Measurements from ENCODE around the gene OTOS.

The OTOS gene

DNA sequence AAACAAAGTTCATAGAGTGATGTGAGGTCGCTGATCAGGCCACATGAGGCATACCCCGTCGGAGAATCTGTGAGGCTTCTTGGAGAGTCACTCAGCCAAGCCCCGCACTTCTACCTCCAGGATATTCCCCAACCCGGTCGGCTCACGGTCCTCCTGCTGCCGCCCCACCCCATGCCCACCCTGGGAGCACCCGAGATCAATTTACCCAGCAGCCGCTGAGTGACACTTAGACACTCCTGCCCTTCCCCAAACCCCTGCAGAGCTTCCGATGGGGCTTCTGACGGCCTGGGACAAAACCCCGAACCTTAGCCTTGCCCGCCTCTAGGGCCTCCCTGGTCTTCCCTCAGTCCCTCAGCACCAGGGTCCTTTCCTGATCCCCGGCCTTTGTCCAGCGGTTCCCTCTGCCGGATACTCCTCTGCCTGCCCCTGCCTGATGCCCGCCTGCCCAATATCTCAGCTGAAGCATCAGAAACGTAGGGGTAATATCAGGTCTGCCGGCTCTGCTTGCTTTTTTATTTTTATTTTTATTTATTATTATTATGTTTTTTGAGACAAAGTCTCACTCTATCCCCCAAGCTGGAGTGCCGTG, 18.9 kb upstream of the OTOS start:
- Histone ChIP-seq H3K9me3 (ENCODE audit: control insufficient read depth, insufficient read depth, low read length) (no peaks in the 10 kb centered on the region), H3K4me3 (ENCODE audit: low read length) (no peak overlapping the region), H3F3A (ENCODE audit: control insufficient read depth, insufficient read depth) (no peaks in the 10 kb centered on the region), H3K4me1 (ENCODE audit: control insufficient read depth, low read length) (no peaks in the 10 kb centered on the region), H3K4me2 (ENCODE audit: low read length) (no peak overlapping the region), H3K9me2 (replicated peaks; ENCODE audit: control insufficient read depth, low read length) (no peaks in the 10 kb centered on the region), H3K79me2 (ENCODE audit: control insufficient read depth, low read length) (no peaks in the 10 kb centered on the region), H3K27me3 (ENCODE audit: control insufficient read depth, low read length) (no peaks in the 10 kb centered on the region), H3K36me3 (ENCODE audit: control insufficient read depth, low read length) (no peaks in the 10 kb centered on the region), H4K20me1 (ENCODE audit: control insufficient read depth, insufficient read depth, low read depth, low read length) (no peaks in the 10 kb centered on the region), H3K27ac (ENCODE audit: low read depth, low read length) (no peak overlapping the region)
- TF ChIP-seq EZH2phosphoT487 (IDR thresholded peaks at IDR 0.05; ENCODE audit: borderline replicate concordance, low read length) (no peak), CTCF (IDR thresholded peaks at IDR 0.05; ENCODE audit: low read depth, low read length, poor library complexity, severe bottlenecking) (no peak)

- no peaks in the 10 kb centered on the region for H3K27me3 ChIP-seq (ENCODE audit: control insufficient read depth, low read length)
- no peaks in the 10 kb centered on the region for H3K9me2 ChIP-seq (replicated peaks; ENCODE audit: control insufficient read depth, low read length)
- H4K20me1 ChIP-seq (ENCODE audit: control insufficient read depth, insufficient read depth, low read depth, low read length) = no peaks in the 10 kb centered on the region
- no peaks in the 10 kb centered on the region for H3K79me2 ChIP-seq (ENCODE audit: control insufficient read depth, low read length)
- H3K4me1 ChIP-seq (ENCODE audit: control insufficient read depth, low read length) = no peaks in the 10 kb centered on the region
- H3K36me3 ChIP-seq (ENCODE audit: control insufficient read depth, low read length) = no peaks in the 10 kb centered on the region
- no peak overlapping the region for H3K4me3 ChIP-seq (ENCODE audit: low read length)
- TF ChIP-seq EZH2phosphoT487 (IDR thresholded peaks at IDR 0.05; ENCODE audit: borderline replicate concordance, low read length) (no peak), CTCF (IDR thresholded peaks at IDR 0.05; ENCODE audit: low read depth, low read length, poor library complexity, severe bottlenecking) (no peak)
- no peaks in the 10 kb centered on the region for H3K9me3 ChIP-seq (ENCODE audit: control insufficient read depth, insufficient read depth, low read length)
- no peaks in the 10 kb centered on the region for H3F3A ChIP-seq (ENCODE audit: control insufficient read depth, insufficient read depth)
- H3K27ac ChIP-seq (ENCODE audit: low read depth, low read length) = no peak overlapping the region
- no peak overlapping the region for H3K4me2 ChIP-seq (ENCODE audit: low read length)
Measured at GRCh38 chr2:240157147-240157470, 16.7 kb upstream of the OTOS start.

DNA sequence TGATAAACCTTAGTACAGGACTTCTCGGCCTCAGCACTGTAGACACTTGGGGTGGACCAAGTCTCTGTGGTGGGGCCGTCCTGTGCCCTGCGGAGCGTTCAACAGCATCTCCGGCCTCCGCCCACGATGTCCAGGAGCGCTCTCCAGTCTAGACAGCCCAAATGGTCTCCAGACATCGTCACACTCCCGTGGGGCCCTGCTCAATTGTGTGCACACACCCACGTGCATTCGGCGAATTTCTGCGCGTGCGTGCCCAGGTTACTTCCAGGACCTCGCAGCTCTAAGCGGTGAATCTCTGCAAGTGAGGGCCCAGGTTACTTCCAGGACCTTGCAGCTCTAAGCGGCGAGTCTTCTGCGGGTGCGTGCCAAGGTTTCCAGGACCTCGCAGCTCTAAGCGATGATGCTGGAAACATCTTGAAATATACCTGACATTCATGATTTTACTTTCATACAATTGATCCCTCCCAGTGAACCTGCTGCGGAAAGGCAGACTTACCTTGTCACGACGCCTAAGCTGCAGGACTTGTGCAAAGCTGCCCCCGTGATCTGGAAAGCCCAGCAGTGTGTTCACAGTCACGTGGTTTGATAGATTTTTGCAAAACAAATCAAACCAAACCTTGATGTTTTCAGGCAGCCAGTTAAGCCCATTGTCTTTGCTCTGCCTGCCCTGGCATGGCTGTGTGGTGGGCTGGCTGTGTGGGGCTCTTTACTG, 16.1 kb upstream of the OTOS start:
- Histone ChIP-seq H3K79me2 (ENCODE audit: control insufficient read depth, low read length) (no peaks in the 10 kb centered on the region), H3K9me2 (replicated peaks; ENCODE audit: control insufficient read depth, low read length) (no peaks in the 10 kb centered on the region), H3K4me1 (ENCODE audit: control insufficient read depth, low read length) (no peaks in the 10 kb centered on the region), H3K4me2 (ENCODE audit: low read length) (no peak overlapping the region), H3K9me3 (ENCODE audit: control insufficient read depth, insufficient read depth, low read length) (no peaks in the 10 kb centered on the region), H3K27me3 (ENCODE audit: control insufficient read depth, low read length) (no peaks in the 10 kb centered on the region), H3F3A (ENCODE audit: control insufficient read depth, insufficient read depth) (no peaks in the 10 kb centered on the region), H3K4me3 (ENCODE audit: low read length) (no peak overlapping the region), H4K20me1 (ENCODE audit: control insufficient read depth, insufficient read depth, low read depth, low read length) (no peaks in the 10 kb centered on the region), H3K36me3 (ENCODE audit: control insufficient read depth, low read length) (no peaks in the 10 kb centered on the region), H3K27ac (ENCODE audit: low read depth, low read length) (no peak overlapping the region)
- TF ChIP-seq EZH2phosphoT487 (IDR thresholded peaks at IDR 0.05; ENCODE audit: borderline replicate concordance, low read length) = no peak
- no peak for TF ChIP-seq CTCF (IDR thresholded peaks at IDR 0.05; ENCODE audit: low read depth, low read length, poor library complexity, severe bottlenecking)
